Measurements from ENCODE around the gene MRAS. TPM values are rescaled to one million over a fixed set of nuclear protein-coding genes. Genes with fewer than 3 reads are reported as not detected.

MRAS gene
- total RNA-seq, 1 donor from 2014 or later: 0.07 TPM

DNA sequence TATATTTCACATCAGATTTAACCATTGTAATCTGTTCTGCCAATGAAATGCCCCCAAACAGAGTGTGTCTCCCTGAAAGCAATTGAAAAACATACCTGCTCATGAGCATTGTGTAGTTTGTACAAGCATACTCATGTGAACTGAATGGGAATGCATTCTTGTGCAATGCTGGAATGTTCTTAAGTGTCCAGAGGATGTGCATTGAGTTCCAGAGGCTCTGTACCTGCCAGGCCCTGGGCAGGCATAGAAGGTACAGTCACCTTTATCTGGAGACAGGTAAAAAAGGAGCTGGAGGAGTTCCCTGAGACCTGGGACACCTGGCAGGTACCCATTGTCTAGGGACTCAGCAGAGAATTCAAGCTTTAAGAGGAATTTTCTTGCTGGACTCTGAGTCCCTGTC lies 2.8 kb downstream of the MRAS start:
- Mint-ChIP-seq H3K4me1 (peaks cover 12% of the 10 kb centered on the region), H3K27me3 (peaks cover 65% of the 10 kb centered on the region), H3K9me3 (peaks cover 2% of the 10 kb centered on the region), H3K27ac (no peak overlapping the region), H3K4me3 (no peak overlapping the region), H3K36me3 (ENCODE audit: low read depth) (no peaks in the 10 kb centered on the region)
- DNase-seq: no peak
- ChIA-PET POLR2A (no interaction called here), CTCF (no interaction called here)
- TF ChIP-seq, protein P1, sequence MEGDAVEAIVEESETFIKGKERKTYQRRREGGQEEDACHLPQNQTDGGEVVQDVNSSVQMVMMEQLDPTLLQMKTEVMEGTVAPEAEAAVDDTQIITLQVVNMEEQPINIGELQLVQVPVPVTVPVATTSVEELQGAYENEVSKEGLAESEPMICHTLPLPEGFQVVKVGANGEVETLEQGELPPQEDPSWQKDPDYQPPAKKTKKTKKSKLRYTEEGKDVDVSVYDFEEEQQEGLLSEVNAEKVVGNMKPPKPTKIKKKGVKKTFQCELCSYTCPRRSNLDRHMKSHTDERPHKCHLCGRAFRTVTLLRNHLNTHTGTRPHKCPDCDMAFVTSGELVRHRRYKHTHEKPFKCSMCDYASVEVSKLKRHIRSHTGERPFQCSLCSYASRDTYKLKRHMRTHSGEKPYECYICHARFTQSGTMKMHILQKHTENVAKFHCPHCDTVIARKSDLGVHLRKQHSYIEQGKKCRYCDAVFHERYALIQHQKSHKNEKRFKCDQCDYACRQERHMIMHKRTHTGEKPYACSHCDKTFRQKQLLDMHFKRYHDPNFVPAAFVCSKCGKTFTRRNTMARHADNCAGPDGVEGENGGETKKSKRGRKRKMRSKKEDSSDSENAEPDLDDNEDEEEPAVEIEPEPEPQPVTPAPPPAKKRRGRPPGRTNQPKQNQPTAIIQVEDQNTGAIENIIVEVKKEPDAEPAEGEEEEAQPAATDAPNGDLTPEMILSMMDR (IDR thresholded peaks at IDR 0.05): no peak
- intact Hi-C loops (cut with micrococcal nuclease): no loop called here
- ATAC-seq (ENCODE audit: low read depth): no peak

- Mint-ChIP-seq H3K4me1 (peaks cover 11% of the 10 kb centered on the region), H3K27me3 (peaks cover 63% of the 10 kb centered on the region), H3K9me3 (peaks cover 2% of the 10 kb centered on the region), H3K4me3 (no peak overlapping the region), H3K27ac (no peak overlapping the region), H3K36me3 (ENCODE audit: low read depth) (no peaks in the 10 kb centered on the region)
- TF ChIP-seq, protein P1 (IDR thresholded peaks at IDR 0.05): no peak
- ATAC-seq (ENCODE audit: low read depth): no peak
- POLR2A ChIA-PET: no interaction called here
- no peak for DNase-seq
- CTCF ChIA-PET: no interaction called here
- intact Hi-C loops (cut with micrococcal nuclease): no loop called here
Observed at GRCh38 chr3:138351916-138352550, 3.7 kb downstream of the MRAS start.

GRCh38 chr3:138354376-138354775 lies 6.0 kb downstream of the MRAS start:
- H3K9me3 Mint-ChIP-seq: no peaks in the 10 kb centered on the region
- no peaks in the 10 kb centered on the region for H3K36me3 Mint-ChIP-seq (ENCODE audit: low read depth)
- TF ChIP-seq, protein P1 (IDR thresholded peaks at IDR 0.05): no peak
- no peak for DNase-seq
- intact Hi-C loops (cut with micrococcal nuclease): no loop called here
- H3K27ac Mint-ChIP-seq: no peak overlapping the region
- ChIA-PET CTCF (no interaction called here), POLR2A (no interaction called here)
- no peaks in the 10 kb centered on the region for H3K4me1 Mint-ChIP-seq
- peaks cover 56% of the 10 kb centered on the region for H3K27me3 Mint-ChIP-seq
- no peak overlapping the region for H3K4me3 Mint-ChIP-seq
- ATAC-seq (ENCODE audit: low read depth): no peak

DNA sequence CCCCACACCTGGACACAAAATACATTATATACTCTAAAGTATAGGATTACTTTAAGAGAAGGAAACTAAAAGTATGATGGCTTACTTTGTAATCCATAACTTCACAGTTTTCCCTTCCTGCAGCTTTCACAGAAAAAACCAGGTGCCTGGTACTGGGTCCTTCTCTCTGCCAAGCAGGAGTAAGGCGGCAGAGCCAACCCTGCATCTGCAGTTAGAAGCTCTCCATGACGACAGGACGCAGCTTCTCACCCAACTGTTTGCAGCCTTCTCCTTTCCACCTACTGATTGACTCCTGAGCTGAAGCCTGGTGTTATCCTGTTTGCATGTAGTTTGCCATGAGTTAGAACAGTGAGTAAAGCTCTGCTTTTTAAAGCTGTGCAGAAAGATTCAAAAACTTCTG lies 6.7 kb downstream of the MRAS start:
- CTCF ChIA-PET: no interaction called here
- DNase-seq: no peak

GRCh38 chr3:138356730-138357405 lies 8.5 kb downstream of the MRAS start:
- POLR2A ChIA-PET: no interaction called here
- TF ChIP-seq, protein P1 (IDR thresholded peaks at IDR 0.05): no peak
- peaks cover 57% of the 10 kb centered on the region for H3K27me3 Mint-ChIP-seq
- ATAC-seq (ENCODE audit: low read depth) (no peak), DNase-seq (no peak)
- no peak overlapping the region for H3K4me3 Mint-ChIP-seq
- CTCF ChIA-PET: no interaction called here
- no peaks in the 10 kb centered on the region for H3K36me3 Mint-ChIP-seq (ENCODE audit: low read depth)
- H3K9me3 Mint-ChIP-seq: no peaks in the 10 kb centered on the region
- H3K27ac Mint-ChIP-seq: no peak overlapping the region
- intact Hi-C loops (cut with micrococcal nuclease): no loop called here
- no peaks in the 10 kb centered on the region for H3K4me1 Mint-ChIP-seq

More for the DNA sequence above, 6.7 kb downstream of the MRAS start:
- TF ChIP-seq, protein P1 (IDR thresholded peaks at IDR 0.05): no peak
- Mint-ChIP-seq H3K27me3 (peaks cover 52% of the 10 kb centered on the region), H3K36me3 (ENCODE audit: low read depth) (no peaks in the 10 kb centered on the region), H3K9me3 (no peaks in the 10 kb centered on the region), H3K4me1 (no peaks in the 10 kb centered on the region), H3K4me3 (no peak overlapping the region), H3K27ac (no peak overlapping the region)
- ATAC-seq (ENCODE audit: low read depth): no peak
- POLR2A ChIA-PET: no interaction called here
- intact Hi-C loops (cut with micrococcal nuclease): no loop called here
